ENCODE results near the gene C6orf47.
A peak's percentile ranks its signal among the peaks of the same experiment; 100 is the strongest.

Gene C6orf47

DNA sequence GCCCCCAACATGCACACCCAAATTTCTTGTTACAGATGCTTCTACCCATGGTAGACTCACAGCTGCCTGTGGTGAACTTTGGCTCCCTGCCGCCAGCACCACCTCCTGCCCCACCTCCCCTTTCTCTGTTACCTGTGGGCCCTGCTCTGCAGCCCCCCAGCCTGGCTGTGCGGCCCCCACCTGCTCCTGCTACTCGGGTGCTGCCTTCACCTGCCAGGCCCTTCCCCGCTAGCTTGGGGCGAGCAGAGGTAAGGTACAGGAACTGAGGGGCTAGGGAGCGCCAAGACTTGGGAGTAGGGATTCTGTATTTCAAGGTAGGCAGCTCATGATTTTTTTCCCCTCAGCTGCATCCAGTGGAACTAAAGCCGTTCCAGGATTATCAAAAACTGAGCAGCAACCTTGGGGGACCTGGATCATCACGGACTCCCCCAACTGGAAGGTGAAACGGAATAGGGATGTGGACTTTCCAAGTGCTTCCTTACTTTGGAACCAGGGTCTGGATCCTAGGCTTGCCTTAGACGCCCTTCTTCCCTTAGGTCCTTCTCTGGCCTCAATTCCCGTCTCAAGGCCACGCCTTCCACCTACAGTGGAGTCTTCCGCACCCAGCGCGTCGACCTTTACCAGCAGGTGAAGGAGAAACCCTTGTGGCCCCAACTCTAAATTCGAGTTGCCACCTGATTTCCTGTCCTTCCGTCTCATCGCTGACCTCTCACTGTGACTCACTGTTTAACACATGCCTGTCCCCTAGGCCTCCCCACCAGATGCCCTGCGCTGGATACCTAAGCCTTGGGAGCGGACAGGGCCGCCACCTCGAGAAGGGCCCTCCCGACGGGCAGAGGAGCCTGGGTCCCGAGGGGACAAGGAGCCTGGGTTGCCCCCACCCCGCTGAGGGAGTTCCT, 23.6 kb downstream of the C6orf47 start:
- no peak for DNase-seq (ENCODE audit: low spot score)

DNA sequence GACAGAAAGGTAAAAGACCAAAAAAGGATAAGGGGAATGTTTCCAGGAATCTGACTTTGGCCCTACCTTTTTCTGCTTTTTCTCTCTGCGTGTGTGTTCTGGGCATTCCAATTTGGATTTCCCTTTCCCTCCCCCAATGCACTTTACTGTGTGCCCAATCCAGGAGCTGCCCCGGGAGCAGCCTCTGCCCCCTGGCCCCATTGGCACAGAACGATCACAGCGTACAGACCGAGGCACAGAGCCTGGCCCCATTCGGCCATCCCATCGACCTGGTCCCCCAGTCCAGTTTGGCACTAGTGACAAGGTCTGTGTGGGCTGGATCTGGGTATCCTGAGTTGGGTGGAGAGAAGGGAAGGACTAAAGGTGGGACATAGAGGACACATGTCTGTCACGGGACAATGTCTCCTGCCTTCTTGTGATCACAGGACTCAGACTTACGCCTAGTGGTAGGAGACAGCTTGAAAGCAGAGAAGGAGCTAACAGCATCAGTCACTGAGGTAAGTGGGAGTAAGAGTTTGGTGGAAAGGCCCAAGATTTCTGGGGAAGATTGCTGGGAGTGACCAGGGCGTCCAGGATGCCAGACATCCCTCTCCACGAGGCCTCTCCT, 25.5 kb downstream of the C6orf47 start:
- DNase-seq (ENCODE audit: low spot score) = no peak

DNA sequence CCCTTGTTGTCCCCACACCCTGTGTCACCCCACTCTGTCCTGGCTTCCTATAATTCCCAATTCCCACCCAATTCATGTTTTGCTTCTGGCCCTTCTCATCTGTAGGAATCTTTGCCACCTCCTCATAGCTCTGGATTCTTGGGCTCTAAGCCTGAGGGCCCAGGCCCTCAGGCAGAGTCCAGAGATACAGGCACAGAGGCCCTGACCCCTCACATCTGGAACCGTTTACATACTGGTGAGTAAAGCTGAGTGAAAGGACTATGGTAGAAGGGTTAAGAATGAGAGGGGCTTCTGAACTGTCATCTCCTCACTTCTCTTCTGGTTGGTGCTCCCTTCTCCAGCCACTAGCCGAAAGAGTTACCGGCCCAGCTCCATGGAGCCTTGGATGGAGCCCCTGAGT, 26.4 kb downstream of the C6orf47 start:
- no peak for DNase-seq (ENCODE audit: low spot score)

DNA sequence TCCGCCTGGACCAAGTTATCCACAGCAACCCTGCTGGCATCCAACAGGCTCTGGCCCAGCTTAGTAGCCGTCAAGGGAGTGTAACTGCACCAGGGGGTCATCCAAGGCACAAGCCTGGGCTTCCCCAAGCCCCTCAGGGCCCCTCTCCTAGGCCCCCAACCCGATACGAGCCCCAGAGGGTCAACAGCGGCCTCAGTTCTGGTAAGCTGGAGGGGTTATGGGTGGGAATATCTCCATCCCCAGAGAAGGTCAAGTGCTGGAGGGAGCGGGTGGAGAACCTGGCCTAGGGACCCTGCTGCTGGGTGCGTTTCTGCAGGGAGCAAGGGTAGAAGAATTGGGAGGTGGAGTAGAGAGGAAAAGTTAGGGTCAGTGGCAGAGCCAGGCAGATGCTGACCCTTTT, 27.1 kb downstream of the C6orf47 start:
- no peak for DNase-seq (ENCODE audit: low spot score)

DNA sequence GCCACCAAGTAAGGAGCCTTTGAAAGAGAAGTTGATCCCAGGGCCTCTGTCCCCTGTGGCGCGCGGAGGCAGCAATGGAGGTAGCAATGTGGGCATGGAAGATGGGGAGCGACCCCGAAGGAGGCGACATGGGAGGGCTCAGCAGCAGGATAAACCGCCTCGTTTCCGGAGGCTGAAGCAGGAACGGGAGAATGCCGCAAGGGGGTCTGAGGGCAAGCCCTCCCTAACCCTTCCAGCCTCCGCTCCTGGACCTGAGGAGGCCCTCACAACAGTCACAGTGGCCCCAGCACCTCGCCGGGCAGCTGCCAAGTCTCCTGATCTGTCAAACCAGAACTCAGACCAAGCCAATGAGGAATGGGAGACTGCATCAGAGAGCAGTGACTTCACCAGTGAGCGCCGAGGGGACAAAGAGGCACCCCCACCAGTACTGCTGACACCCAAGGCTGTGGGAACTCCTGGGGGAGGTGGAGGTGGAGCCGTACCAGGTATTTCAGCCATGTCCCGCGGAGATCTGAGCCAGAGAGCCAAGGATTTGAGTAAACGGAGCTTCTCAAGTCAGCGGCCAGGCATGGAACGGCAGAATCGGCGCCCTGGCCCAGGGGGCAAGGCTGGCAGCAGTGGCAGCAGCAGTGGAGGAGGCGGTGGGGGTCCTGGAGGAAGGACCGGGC, 28.2 kb downstream of the C6orf47 start:
- no peak for DNase-seq (ENCODE audit: low spot score)

DNA sequence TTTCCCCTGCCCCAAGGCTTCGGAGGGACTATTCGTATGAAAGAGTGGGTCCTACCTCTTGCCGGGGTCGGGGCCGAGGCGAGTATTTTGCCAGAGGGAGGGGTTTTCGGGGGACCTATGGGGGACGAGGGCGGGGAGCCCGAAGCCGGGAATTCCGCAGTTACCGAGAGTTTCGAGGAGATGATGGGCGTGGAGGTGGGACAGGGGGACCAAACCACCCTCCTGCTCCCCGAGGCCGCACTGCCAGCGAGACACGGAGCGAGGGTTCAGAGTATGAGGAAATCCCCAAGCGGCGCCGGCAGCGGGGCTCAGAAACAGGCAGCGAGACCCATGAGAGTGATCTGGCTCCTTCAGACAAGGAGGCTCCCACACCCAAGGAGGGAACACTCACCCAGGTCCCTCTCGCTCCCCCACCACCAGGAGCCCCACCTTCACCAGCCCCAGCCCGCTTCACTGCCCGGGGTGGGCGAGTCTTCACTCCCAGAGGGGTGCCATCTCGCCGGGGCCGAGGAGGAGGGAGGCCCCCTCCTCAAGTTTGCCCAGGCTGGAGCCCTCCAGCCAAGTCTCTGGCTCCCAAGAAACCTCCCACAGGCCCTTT, 28.8 kb downstream of the C6orf47 start:
- peak; percentile 27 for DNase-seq (ENCODE audit: low spot score)

DNA sequence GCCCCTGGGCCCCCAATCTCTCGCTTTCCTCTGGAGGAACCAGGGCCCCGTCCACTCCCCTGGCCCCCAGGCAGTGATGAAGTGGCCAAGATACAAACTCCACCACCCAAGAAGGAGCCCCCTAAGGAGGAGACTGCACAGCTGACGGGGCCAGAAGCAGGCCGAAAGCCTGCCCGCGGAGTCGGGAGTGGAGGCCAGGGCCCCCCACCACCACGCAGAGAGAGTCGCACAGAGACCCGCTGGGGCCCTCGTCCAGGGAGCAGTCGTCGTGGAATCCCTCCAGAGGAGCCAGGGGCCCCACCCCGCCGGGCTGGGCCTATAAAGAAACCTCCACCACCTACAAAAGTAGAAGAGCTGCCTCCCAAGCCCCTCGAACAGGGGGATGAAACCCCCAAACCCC, 29.4 kb downstream of the C6orf47 start:
- DNase-seq (ENCODE audit: low spot score) = no peak

DNA sequence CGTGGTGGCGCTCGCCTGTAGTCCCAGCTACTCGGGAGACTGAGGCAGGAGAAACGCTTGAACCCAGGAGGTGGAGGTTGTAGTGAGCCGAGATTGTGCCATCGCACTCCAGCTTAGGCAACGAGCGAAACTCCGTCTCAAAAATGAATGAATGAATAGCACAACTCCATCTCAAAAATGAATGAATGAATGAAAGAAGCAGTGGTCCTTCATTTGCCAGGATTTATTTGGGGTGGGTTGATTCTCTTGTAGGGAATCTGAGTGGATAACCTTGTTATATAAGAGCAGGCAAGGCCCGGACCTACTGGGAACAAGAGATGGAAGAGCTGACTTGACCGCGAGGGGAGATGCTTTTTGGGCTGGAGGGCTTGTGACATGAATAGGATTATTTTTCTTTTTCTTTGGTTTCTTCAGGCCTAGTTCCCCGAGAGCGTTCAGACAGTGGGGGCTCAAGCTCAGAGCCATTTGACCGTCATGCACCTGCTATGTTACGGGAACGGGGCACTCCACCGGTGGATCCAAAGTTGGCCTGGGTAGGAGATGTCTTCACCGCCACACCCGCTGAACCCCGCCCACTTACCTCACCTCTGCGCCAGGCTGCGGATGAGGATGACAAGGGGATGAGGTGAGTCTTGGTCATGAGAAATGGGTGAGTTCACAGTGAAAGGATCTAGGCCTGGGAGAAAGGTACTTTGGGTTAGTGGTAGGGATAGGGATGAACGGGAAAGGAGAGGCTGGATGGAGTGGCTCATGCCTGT, 30.2 kb downstream of the C6orf47 start:
- no peak for DNase-seq (ENCODE audit: low spot score)

DNA sequence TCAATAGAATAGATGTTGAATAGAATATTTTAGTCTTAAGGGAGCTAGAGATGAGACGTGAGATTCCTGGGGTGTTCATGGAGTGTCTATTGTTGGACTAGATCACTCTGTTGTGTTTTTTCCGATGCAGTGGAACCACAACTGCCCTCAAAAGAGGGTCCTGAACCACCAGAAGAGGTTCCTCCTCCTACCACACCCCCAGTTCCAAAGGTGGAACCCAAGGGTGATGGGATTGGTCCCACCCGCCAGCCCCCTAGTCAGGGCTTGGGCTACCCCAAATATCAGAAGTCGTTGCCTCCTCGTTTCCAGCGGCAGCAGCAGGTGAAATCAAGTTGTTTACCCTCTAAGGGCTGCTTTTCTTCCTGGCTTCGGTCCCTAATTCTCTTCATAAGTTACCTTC, 31.6 kb downstream of the C6orf47 start:
- DNase-seq (ENCODE audit: low spot score) = no peak

DNA sequence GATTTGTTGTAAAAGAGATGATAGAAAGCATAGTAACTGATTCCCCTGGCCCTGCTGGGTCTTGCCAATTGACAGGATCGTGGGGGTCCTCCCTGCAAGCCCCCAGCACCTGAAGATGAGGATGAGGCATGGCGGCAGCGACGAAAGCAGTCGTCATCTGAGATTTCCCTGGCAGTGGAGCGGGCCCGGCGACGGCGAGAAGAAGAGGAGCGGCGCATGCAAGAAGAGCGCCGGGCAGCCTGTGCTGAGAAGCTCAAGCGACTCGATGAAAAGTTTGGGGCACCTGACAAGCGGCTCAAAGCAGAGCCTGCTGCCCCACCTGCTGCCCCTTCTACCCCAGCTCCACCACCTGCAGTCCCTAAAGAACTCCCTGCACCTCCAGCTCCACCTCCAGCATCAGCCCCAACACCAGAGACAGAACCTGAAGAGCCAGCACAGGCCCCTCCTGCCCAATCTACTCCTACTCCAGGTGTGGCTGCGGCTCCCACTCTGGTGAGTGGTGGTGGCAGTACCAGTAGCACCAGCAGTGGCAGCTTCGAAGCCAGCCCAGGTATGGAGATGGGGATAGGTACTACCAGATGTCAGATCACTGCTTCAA, 32.8 kb downstream of the C6orf47 start:
- DNase-seq (ENCODE audit: low spot score) = no peak

DNA sequence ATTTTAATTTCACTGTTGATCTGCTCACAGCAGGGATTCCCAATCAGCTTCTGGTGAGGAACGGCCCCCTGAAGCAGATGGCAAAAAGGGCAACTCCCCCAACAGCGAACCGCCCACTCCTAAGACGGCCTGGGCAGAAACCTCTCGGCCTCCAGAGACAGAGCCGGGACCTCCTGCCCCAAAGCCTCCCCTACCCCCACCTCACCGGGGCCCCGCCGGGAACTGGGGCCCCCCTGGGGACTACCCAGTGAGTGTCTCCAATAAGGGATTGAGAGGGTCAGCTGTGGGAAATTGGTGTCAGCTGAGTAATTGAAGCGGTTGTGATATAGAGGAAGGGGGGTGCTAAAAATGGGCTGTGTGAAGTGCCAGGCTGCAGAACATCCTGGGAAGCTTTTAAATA, 33.6 kb downstream of the C6orf47 start:
- DNase-seq (ENCODE audit: low spot score) = no peak

DNA sequence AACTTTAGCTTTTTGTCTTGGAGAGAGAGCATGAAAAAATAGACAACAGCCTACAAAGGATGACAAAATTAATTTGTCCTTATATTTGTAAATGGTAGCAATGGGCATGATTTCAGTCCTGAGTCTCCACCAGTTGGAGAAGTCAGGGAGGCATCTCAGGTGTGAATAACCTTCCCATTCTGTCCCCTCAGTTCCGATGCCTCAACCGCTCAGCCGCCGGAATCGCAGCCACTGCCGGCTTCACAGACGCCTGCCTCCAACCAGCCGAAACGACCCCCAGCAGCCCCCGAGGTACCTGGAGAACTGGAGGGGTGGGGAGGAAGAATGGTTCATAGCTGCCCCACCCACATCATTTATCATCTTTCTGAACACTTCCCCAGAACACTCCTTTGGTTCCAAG, 36.5 kb downstream of the C6orf47 start:
- DNase-seq (ENCODE audit: low spot score) = no peak

DNA sequence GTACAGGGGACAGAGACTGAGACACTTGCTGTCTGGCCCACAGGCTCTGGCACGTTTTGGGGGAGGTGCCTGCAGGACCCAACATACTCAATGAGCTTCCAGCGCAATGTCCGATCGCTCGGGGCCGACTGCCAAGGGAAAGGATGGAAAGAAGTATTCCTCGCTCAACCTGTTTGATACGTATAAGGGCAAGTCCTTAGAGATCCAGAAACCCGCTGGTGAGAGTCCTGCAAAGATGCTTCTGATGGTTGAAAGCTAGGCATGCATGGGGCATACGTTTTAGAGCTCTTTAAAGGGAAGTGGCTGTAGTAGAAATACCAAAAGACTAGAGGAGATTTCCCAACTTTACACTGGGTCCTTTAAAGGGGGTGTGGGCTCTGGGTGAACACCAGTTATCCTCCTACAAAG, 37.9 kb downstream of the C6orf47 start:
- DNase-seq (ENCODE audit: low spot score) = no peak

DNA sequence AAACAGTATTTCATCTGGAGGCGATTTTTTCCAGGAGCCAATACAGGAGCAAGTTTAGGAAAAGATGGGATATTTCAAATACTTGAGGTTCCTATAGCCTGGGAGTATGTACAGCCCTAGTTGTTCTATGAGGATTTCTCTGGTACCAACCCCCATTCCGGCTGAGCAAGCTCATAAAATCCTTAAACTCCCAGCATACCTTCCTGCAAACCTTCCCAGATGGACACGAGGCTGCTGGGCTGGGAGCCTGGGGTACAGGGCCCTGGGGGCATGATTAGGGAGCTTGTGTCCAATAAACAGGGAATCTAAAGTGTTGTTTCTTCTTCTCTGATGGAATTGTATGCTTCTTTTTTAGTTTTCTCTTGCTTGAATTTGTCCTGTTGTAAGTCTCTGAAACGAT, 38.6 kb downstream of the C6orf47 start:
- no peak for DNase-seq (ENCODE audit: low spot score)

DNA sequence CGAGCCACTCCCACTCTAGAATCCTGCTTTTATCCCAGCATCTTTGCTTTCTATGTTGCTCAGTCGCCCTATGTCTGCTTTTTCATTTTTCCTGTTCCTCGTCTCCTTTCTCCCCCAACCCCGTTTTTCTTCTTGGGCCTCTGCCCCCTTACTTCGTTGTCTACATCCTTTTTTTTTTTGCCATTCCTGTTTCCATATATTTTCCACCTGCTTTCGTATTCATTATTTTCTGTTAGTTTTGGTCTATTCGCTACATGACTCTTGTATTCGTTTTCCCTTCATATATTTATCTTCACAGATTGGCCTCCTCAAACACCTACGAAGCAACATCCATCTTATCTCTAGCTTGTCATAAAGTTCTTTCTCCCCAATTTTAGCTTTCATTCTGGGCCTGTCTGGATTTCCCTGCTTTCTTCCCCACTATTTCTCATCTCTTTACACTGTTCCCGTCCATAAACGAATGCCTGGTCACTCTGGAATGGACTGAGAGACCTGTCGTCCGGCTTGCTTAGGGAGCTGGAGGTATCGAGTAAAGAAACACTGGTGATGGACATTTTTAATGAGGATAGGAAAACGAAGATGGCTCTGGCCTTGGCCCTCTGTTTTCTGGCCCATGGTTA, 39.1 kb downstream of the C6orf47 start:
- DNase-seq (ENCODE audit: low spot score) = no peak

DNA sequence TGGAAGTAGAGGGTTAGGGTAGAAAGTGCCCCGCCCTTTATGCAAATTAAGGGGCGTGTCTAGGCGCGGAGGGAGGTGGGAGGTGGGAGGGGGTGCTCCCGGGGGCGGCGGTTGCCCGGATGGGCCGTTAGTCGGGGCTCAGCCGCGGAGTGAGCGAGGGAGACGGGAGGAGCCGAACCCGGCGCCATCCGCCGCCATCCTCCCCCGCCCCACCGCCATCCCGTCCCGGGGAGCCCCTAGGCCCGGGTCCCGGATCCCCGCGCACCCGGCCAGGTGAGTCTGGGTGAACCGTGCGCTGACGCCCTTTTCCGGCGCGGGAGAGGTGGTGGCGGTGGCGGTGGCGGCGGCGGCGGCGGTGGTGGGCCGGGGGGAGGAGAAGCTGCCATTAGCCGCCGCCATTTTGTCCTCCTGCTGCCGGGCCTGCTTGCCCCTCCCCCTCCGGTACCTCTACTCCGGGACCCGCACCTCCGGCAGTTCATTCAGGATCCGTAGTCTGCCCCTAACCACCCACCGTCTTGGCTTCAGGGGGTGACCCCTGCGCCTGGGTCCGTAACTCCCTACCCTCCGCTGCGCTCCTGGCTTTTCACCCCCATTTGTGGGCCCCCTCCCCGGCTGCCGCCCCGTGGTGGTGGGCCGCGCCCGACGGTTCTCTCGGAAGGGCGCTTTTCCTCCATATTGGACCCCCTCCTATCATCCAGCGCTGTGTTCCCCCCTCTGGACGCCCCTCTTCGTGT, 39.8 kb downstream of the C6orf47 start, which contains the start of gene PRRC2A:
TSS of gene PRRC2A (plus strand) at position 130 of the 734 bp plus-strand sequence. CDS start 2,075 bp downstream, outside the sequence.
- peak; percentile 96 for DNase-seq (ENCODE audit: low spot score)

DNA sequence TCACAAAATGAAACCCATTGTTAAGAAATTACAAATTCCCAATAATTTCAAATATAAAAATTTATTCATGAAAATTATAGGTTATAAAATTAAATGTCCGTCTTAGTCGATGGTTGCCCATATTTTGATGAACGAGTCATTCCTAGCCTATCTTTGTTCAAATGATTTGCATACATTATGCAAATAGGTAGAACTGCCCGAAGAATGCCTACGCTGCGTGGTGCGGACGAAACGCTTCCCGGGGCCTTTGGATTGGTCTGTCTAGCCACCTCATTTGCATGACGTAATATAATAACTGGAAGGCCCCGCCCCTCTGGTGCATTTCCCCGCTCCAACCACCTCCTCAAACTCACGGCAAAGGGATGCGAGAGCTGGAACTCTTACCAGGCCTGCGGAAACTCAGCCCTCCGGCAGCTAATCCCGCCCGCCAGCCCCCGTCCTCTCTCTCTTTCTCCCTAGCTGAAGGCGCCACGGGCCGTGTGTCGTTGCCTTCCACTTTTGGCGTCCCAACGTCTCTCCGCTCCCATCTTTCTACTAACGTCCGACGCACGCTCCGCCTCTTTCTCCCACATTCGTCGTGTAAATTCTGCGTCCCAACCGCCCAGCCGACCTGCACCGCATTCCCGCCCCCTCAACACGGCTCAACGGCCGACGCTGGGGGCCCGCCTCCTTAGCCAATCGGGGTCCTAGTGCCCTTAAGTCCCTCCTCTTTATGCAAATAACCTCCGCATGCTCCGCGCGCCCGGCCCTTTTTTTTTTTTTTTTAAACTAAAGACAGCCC, 40.6 kb downstream of the C6orf47 start:
- DNase-seq (ENCODE audit: low spot score) = peak; percentile 91

DNA sequence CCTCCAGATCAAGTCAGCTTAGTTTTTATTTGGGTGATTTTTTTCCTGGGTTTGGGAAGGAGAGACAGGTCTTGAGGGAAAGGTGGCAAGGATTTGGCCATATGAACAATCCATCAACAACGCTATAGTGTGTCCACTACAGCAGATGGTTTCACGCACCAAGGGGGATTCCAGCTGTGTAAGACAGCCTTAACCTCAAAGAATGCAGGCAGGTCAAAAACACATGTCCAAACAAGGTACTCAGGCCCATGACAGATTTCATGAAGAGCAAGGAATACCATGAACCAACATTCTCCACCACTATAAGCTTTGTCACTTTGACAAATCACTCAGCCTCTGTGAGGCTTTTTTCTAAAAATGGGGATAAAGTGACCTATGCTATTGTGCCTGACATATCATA, 43.6 kb downstream of the C6orf47 start:
- DNase-seq (ENCODE audit: low spot score) = no peak

DNA sequence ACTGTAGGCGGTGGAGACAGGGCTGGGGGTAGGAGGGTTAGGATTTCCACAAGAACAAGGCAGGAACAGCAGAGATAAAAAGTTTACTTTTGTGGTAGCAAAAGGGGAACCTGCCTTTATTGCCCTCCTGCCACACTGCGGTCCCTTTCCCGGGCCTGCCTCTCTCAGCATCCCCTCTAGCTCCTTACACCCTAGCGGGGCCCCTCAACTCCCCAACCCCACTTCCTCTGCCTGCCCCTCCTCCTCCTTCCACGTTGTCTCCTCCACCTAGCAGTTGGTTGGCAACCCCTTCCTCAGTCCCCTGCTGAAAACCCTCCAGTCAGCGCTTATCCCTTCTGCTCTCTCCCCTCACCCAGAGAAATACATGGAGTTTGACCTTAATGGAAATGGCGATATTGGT, 44.8 kb downstream of the C6orf47 start:
- DNase-seq (ENCODE audit: low spot score) = no peak
